HepG2 (cell line): Measurements from ENCODE around the gene SNRNP27. TPM values are rescaled to one million over a fixed set of nuclear protein-coding genes. Genes with fewer than 3 reads are reported as not detected.

Experiments used
- CSRNP2 ChIP-seq: sonication (generic); formaldehyde crosslinking; conservative IDR thresholded peaks from 2 replicates; pipeline ENCODE4 v1.8.0; 2022; ENCODE audit warnings: low read depth, missing genetic modification reagents
- ERF ChIP-seq: IDR thresholded peaks from 2 replicates; pipeline ENCODE4 v1.6.1; 2018; ENCODE audit warnings: missing biosample characterization, missing genetic modification reagents
- IRX3 ChIP-seq: sonication (generic); formaldehyde crosslinking; IDR thresholded peaks from 2 replicates; pipeline ENCODE4 v1.8.1; 2023; ENCODE audit warnings: mild to moderate bottlenecking, low read depth, missing genetic modification reagents, borderline replicate concordance
- MXD3 ChIP-seq: IDR thresholded peaks from 2 replicates; pipeline ENCODE4 v1.6.1; 2016; ENCODE audit warnings: mild to moderate bottlenecking, missing biosample characterization, missing genetic modification reagents
- MZF1 ChIP-seq: sonication (generic); formaldehyde crosslinking; IDR thresholded peaks from 2 replicates; pipeline ENCODE4 v1.8.1; 2023; ENCODE audit warnings: mild to moderate bottlenecking, missing genetic modification reagents, borderline replicate concordance
- NAIF1 ChIP-seq: sonication (generic); formaldehyde crosslinking; IDR thresholded peaks from 2 replicates; pipeline ENCODE4 v1.5.0; 2020; ENCODE audit warnings: mild to moderate bottlenecking, missing genetic modification reagents, borderline replicate concordance
- NPAS2 ChIP-seq: sonication (generic); formaldehyde crosslinking; IDR thresholded peaks from 2 replicates; pipeline ENCODE4 v1.8.0; 2022; ENCODE audit warnings: mild to moderate bottlenecking, missing genetic modification reagents, borderline replicate concordance
- POLR2A ChIP-seq, 2 experiments: IDR thresholded peaks; 2 replicates each; pipeline ENCODE4 v1.6.1; 2011; ENCODE audit warnings: low read depth in 2 of 2, low read length in 2 of 2, mild to moderate bottlenecking in 1 of 2, moderate library complexity in 1 of 2; ENCODE audit not compliant: insufficient read depth in 1 of 2
- RARA ChIP-seq: IDR thresholded peaks from 2 replicates; pipeline ENCODE4 v1.6.1; 2016; ENCODE audit warnings: missing genetic modification reagents, missing compliant biosample characterization
- WIZ ChIP-seq: sonication (generic); formaldehyde crosslinking; IDR thresholded peaks from 2 replicates; pipeline ENCODE4 v1.5.1; 2020; ENCODE audit warnings: mild to moderate bottlenecking, missing genetic modification reagents
- ZBTB43 ChIP-seq: sonication (generic); formaldehyde crosslinking; conservative IDR thresholded peaks from 2 replicates; pipeline ENCODE4 v1.4.0; 2020; ENCODE audit warnings: missing genetic modification reagents
- ZMAT5 ChIP-seq: sonication (generic); formaldehyde crosslinking; IDR thresholded peaks from 2 replicates; pipeline ENCODE4 v1.5.0; 2020; ENCODE audit warnings: mild to moderate bottlenecking, low read depth, missing genetic modification reagents, borderline replicate concordance
- ZNF337 ChIP-seq: sonication (generic); formaldehyde crosslinking; IDR thresholded peaks from 2 replicates; pipeline ENCODE4 v1.5.1; 2020; ENCODE audit warnings: missing genetic modification reagents, low read depth, mild to moderate bottlenecking, borderline replicate concordance
- ZNF552 ChIP-seq: sonication (generic); formaldehyde crosslinking; IDR thresholded peaks from 2 replicates; pipeline ENCODE4 v1.9.0; 2022; ENCODE audit warnings: missing genetic modification reagents, mild to moderate bottlenecking, borderline replicate concordance
- ZNF773 ChIP-seq: sonication (generic); formaldehyde crosslinking; IDR thresholded peaks from 2 replicates; pipeline ENCODE4 v1.4.0; 2020; ENCODE audit warnings: missing genetic modification reagents, borderline replicate concordance
- polyA plus RNA-seq, 8 experiments: library from polyadenylated mRNA; depleted of rRNA in 3 of 8; stranded (reverse) in 7 of 8; unstranded in 1 of 8; fragments of >200 nt; fragmentation: Illumina TruSeq in 4 of 8; extraction: Trizol in 4 of 8; gene quantifications; 2 replicates each; pipeline versions ENCODE4 v1.2.1 to v1.2.3, GENCODE V29; 2011 to 2016; ENCODE audit warnings: low read depth in 4 of 8, missing spikeins in 1 of 8, mixed read lengths in 1 of 8; ENCODE audit not compliant: insufficient read depth in 1 of 8
- total RNA-seq, 5 experiments: library from RNA; depleted of rRNA; stranded (reverse); fragments of >200 nt; fragmentation: Illumina TruSeq; extraction: Trizol; gene quantifications; 2 replicates each; pipeline ENCODE4 v1.2.3, GENCODE V29; 2016; ENCODE audit warnings: low read depth in 1 of 5
- TF ChIP-seq, protein P1 (sequence below): sonication (generic); formaldehyde crosslinking; conservative IDR thresholded peaks from 2 replicates; pipeline ENCODE4 v1.8.0; 2022; ENCODE audit warnings: missing genetic modification reagents
- TF ChIP-seq, protein P2 (sequence below): sonication (generic); formaldehyde crosslinking; IDR thresholded peaks from 2 replicates; pipeline ENCODE4 v1.5.1; 2020; ENCODE audit warnings: missing genetic modification reagents, mild to moderate bottlenecking, borderline replicate concordance
- TF ChIP-seq, protein P3 (sequence below): sonication (generic); formaldehyde crosslinking; IDR thresholded peaks from 2 replicates; pipeline ENCODE4 v1.8.0; 2022; ENCODE audit warnings: low read depth, missing genetic modification reagents
- TF ChIP-seq, protein P4 (sequence below): sonication (generic); formaldehyde crosslinking; IDR thresholded peaks from 2 replicates; pipeline ENCODE4 v1.8.0; 2022; ENCODE audit warnings: mild to moderate bottlenecking, missing genetic modification reagents; ENCODE audit not compliant: insufficient replicate concordance

The SNRNP27 gene
- total and polyA plus RNA-seq, 2 of the 13 experiments (the other 11 are each of a cell fraction or from before 2014, with no cell fraction given): 49.8 to 54.6 TPM

GRCh38 chr2:69926849-69927515 is 33.2 kb downstream of the SNRNP27 start (continued):
- TF ChIP-seq IRX3 (CRISPR knock-in tag) (no peak), CSRNP2 (no peak), RARA (CRISPR knock-in tag) (peak; percentile 65), MZF1 (no peak), MXD3 (no peak), WIZ (CRISPR knock-in tag) (no peak), ZBTB43 (CRISPR knock-in tag) (no peak), ZNF773 (CRISPR knock-in tag) (no peak), ERF (CRISPR knock-in tag) (no peak), NAIF1 (CRISPR knock-in tag) (no peak), ZNF552 (CRISPR knock-in tag) (no peak), ZNF337 (CRISPR knock-in tag) (no peak), NPAS2 (no peak), ZMAT5 (no peak), POLR2A (IDR thresholded peaks at IDR 0.05; ENCODE audit: insufficient read depth in 1 of 2, low read depth in 2 of 2, low read length in 2 of 2) (no peak)
- TF ChIP-seq, protein P1, sequence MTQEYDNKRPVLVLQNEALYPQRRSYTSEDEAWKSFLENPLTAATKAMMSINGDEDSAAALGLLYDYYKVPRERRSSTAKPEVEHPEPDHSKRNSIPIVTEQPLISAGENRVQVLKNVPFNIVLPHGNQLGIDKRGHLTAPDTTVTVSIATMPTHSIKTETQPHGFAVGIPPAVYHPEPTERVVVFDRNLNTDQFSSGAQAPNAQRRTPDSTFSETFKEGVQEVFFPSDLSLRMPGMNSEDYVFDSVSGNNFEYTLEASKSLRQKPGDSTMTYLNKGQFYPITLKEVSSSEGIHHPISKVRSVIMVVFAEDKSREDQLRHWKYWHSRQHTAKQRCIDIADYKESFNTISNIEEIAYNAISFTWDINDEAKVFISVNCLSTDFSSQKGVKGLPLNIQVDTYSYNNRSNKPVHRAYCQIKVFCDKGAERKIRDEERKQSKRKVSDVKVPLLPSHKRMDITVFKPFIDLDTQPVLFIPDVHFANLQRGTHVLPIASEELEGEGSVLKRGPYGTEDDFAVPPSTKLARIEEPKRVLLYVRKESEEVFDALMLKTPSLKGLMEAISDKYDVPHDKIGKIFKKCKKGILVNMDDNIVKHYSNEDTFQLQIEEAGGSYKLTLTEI: no peak
- TF ChIP-seq, protein P2, sequence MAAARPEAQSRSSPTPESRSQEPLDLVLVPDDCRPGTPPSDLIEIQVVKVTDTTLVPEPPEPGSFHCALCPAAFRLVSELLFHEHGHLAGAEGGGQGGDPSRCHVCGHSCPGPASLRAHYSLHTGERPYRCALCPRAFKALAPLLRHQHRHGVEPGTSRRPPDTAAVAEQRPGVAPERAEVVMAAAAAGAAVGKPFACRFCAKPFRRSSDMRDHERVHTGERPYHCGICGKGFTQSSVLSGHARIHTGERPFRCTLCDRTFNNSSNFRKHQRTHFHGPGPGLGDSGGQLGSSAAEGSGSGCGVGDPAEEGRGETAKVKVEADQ: 0 out of 2 replicates have a peak, but pooled peaks have one; percentile 40
- TF ChIP-seq, protein P3, sequence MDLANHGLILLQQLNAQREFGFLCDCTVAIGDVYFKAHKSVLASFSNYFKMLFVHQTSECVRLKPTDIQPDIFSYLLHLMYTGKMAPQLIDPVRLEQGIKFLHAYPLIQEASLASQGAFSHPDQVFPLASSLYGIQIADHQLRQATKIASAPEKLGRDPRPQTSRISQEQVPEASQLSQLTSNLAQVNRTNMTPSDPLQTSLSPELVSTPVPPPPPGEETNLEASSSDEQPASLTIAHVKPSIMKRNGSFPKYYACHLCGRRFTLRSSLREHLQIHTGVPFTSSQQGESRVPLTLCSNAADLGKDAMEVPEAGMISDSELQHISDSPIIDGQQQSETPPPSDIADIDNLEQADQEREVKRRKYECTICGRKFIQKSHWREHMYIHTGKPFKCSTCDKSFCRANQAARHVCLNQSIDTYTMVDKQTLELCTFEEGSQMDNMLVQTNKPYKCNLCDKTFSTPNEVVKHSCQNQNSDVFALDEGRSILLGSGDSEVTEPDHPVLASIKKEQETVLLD (CRISPR knock-in tag): no peak
- TF ChIP-seq, protein P4, sequence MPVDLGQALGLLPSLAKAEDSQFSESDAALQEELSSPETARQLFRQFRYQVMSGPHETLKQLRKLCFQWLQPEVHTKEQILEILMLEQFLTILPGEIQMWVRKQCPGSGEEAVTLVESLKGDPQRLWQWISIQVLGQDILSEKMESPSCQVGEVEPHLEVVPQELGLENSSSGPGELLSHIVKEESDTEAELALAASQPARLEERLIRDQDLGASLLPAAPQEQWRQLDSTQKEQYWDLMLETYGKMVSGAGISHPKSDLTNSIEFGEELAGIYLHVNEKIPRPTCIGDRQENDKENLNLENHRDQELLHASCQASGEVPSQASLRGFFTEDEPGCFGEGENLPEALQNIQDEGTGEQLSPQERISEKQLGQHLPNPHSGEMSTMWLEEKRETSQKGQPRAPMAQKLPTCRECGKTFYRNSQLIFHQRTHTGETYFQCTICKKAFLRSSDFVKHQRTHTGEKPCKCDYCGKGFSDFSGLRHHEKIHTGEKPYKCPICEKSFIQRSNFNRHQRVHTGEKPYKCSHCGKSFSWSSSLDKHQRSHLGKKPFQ (CRISPR knock-in tag): no peak
